Measurements from ENCODE around the gene SPOCK2.

- TF ChIP-seq PKNOX1 (IDR thresholded peaks at IDR 0.05) (no peak), TARDBP (IDR thresholded peaks at IDR 0.05) (no peak), FOXK2 (IDR thresholded peaks at IDR 0.05) (no peak), SP1 (IDR thresholded peaks at IDR 0.05) (no peak), L3MBTL2 (conservative IDR thresholded peaks at IDR 0.05) (no peak), FOXM1 (IDR thresholded peaks at IDR 0.05; ENCODE audit: borderline replicate concordance) (no peak)
Measured at GRCh38 chr10:72092171-72092924, 4.0 kb upstream of the SPOCK2 start.

Data from HEK293T (cell line).